Stimulated activated CD8-positive, alpha-beta memory T cell treated with anti-CD3 and anti-CD28 coated beads, Interleukin-12 subunit alpha, Interleukin-12 subunit beta, amount 100 ng/mL, for 24 hours (primary cell): ENCODE data around the gene MMP13.
"Not testable (repeated sequence)": the region's sequence is repeated elsewhere in the genome, so short reads cannot be mapped to it uniquely, and the experiment has no call there.

Experiments used
- DNase-seq: peaks from one replicate; pipeline ENCODE4 v3.0.0-alpha.2; 2020; ENCODE audit errors: extremely low read depth

Gene MMP13

GRCh38 chr11:102936864-102937509, 18.5 kb downstream of the MMP13 start:
- no peak for DNase-seq

GRCh38 chr11:102935514-102935913, 20.0 kb downstream of the MMP13 start:
- no peak for DNase-seq

GRCh38 chr11:102934735-102935134, 20.8 kb downstream of the MMP13 start:
- DNase-seq = no peak

- DNase-seq = no peak
Observed at GRCh38 chr11:102933627-102934026, 21.9 kb downstream of the MMP13 start.

DNA sequence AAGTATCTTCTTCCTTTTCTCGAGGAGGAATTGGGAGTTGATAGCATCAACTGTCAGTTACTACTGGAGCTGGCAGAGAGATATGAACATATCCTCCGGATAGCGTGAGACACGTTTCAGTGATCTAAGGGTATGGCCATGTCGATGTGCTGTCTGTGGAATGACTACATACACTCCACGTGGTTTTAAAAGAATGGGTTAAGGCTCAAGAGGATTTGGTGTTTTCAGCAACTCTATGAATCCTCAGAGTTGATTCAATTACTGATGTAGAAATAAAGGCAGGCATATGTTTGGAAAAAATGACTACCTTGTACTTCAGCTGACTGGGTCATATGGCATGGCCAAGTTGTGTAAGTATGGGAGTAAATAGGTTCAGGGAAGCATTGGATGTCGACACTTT, 22.9 kb downstream of the MMP13 start:
- DNase-seq = no peak

DNA sequence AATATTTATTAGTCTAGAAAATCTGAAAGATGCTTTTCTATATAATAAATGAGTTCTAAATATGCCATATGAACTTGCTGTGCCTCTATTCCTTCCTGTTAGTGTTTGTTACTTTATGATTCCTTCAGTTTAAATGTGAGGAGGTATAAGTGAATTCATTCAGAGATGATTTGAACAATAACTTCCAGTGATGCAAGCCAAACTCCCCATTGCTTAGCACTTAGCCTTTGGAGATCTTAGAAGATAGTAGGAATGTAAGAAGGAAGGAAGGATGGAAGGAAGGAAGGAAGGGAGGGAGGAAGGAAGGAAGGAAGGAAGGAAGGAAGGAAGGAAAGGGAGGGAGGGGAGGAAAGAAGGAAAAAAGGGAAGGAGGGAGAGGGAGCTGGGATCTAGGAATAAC, 25.1 kb downstream of the MMP13 start:
- DNase-seq = no peak

- no peak for DNase-seq
Observed at GRCh38 chr11:102929972-102930371, 25.6 kb downstream of the MMP13 start.

DNA sequence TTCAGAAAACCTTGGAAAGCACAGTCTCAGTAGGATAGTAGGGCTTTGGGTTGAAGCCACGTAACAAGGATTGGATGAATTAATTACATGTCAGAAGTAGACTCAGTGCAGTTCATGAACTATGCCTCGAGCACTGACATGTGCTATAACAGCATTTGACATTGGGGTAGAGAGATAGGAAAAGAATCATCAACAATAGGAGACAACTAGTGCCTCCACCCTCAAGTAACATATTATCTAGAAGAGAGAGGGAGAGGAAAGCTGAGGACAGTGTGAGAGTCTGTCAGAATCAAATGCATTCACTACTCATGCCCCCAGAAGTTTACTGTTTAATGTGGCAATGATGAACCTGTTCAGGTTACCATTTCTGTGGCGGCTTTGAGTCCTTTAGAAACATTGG, 26.4 kb downstream of the MMP13 start:
- no peak for DNase-seq

DNA sequence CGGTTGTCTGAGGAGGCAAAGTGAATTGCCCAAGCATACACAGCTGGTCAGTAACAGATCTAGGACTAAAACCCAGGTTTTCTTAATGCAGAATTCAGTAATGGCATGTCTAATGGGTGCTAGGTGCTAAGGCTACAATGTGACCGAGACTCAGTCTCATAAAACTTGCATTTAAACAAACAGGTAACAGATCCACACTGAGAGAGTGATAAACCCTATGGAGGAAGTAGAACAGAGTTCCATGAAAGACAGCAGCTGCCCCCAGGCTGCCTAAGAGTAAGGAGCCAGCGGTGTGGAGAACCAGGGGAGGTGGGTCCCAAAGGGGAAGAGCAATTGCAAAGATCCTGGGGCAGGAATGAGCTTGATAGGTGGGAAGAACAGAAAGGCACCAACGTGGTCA, 27.3 kb downstream of the MMP13 start:
- DNase-seq = no peak

DNA sequence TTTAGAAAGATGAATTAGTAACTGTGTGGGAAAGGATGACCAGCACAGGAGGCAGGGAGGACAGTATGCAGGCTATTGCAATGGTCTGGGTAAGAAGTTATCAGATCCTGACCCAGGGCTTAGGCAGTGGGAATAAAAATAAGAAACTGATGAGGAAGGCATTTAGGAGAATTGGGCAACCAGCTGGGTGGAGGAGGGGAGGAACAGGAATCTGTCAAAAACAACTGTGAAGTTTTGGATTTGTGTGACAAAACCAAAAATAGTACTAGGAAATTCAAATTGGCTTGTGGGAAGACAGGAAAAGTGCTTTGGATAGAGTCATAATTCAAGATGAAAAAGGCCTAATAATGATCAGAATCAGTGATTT, 27.9 kb downstream of the MMP13 start:
- no peak for DNase-seq

DNA sequence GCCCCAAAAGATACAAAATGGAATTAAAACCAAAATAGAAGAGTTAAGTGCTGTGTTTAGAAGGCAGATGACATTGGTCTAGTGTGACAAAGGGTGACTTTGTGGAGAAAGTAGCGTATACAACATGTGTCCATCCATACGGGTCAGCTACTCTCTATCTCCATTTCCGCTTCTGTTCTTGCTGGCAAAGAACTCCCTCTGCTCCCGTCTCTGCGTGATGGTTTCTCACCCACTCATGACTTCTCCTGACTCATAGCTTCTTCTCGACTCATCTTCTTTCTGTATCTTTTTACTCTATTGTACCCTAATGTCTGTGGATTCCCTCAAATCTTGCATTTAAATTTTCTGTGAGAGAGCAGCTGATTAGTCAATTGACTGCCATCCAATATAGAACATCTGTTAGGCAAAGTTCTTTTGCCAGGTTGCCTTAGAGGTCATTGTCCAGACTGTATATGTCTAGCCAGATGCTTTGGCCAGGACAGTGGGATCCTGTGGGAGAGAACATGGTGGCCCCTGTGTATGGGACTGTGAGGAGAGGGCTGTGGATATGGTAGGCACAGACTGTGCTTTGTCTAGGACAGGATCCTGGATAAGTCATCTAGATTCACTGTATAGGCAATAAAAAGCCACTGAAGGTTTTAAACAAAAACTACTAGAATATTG, 28.4 kb downstream of the MMP13 start:
- DNase-seq = no peak

DNA sequence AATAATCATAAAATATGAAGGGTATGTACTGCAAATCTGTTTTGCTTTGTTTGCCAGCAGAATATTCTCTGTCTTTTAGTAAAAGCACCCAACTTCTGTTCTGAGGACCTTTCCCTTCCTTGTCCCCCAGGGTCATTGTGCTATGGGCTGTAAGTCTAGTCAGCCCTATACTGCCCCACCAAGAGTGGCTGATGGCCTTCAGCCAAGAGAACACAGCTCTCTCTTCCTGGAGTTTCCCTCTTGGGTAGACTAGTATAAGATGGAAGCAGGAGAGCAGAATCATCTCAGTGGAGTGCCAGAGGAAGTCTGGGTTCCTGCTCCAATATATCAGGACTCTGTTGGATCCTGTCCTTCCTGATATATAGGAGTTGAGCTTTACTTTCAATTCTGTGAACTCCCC, 29.0 kb downstream of the MMP13 start:
- DNase-seq = no peak

GRCh38 chr11:102925988-102926387, 29.5 kb downstream of the MMP13 start:
- DNase-seq = no peak

- DNase-seq = no peak
Observed at GRCh38 chr11:102924851-102925380, 30.6 kb downstream of the MMP13 start.

GRCh38 chr11:102921587-102922220, 33.8 kb downstream of the MMP13 start:
- DNase-seq = no peak

GRCh38 chr11:102920118-102920684, 35.3 kb downstream of the MMP13 start:
- no peak for DNase-seq

DNA sequence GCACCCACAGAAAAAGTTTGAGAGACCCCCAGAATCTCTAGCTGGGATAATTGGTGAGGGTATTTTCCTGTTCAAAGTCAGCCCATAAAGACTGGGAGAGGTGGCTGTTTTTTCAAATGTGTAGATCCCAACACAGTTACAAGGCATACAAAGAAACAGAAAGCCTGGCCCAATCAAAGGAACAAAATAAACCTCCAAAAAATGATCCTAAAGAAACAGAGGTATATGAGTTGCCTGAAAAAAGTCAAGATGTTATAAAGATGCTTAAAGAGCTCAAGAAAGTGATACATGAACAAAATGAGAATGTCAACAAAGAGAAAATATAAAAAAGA, 40.5 kb downstream of the MMP13 start:
- DNase-seq = no peak

DNA sequence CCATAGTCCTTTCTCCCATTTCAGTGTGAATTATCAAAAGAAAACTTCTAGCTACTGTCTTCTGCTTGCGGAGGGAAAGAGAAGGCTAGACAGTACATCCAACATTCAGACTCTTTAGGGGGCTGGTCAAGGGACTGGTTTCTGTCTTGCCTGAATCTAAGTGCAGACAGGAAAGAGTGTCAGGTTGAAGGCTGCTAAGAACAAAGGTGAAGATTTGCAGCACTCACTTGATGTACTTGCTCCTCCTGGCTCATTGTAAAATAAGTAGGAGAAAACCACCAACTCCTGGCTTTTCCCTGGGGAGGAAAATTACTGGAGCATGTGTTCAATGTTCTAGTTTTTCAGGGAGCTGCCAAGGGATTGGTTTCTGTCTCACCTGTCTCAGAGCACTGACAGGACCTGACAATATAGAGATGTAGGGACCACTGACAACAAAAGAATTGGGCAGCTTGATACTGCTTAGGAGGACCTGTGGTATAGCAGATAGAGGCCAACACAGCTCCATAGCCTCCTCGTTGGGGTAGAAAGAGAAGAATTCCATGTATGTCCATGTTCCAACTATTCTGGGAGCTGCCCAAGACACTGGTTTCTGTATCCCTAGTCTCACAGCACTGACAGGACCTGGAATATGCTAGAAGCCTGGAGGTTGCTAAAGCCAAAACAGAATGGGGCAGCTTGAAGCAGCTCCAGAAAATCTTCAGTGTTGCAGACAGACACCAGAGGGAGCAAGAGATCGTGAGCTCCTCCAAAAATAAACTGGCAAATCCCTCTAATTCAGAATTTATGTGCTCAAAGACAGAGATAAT, 41.1 kb downstream of the MMP13 start:
- DNase-seq = no peak

- no peak for DNase-seq
Observed at GRCh38 chr11:102912482-102912830, 43.1 kb downstream of the MMP13 start.

GRCh38 chr11:102911758-102912481, 43.6 kb downstream of the MMP13 start:
- DNase-seq = no peak

DNA sequence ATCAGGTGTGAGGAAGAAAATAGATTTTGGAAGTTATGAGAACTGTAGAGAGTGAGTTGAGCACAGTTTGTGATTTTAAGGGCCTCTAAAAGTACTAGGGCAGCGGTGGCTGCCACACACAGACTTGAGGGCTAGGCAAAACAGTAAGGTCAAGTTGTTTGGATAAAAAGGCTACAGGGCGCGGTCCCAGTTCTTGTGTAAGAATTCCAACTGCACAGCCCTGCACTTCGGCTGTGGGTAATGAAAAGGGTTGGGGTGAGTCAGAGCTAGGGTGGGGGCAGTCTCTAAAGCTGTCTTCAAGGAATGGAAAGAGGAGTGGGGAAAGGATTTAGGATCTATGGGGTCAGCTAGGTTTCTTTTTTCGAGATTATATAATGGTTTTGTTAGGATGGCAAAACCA, 49.7 kb downstream of the MMP13 start:
- DNase-seq = not testable (repeated sequence)

DNA sequence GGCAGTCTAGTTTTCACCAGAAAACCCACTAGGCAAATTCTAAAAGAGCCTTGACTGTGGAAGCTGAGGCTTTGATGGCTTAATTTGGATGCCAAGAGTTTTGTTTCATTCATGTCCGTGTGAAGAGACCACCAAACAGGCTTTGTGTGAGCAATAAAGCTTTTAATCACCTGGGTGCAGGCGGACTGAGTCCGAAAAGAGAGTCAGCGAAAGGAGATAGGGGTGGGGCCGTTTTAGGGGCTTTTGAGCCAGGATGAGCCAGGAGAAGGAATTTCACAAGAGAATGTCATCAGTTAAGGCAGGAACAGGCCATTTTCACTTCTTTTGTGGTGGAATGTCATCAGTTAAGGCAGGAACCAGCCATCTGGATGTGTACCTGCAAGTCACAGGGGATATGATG, 51.6 kb downstream of the MMP13 start:
- not testable (repeated sequence) for DNase-seq
